Calu3 (cell line): ENCODE measurements around the gene METRN. TPM values are rescaled to one million over a fixed set of nuclear protein-coding genes. Genes with fewer than 3 reads are reported as not detected.

Source experiments
- BruUV-seq: library from RNA; stranded (reverse); fragments of 400-500 nt; replicated peaks from 2 replicates; lab custom pipeline; 2021; lab: Mats Ljungman, UMichigan
- CTCF ChIA-PET: fragments of 300-600 bp; sonication (Branson Sonifier 250); formaldehyde crosslinking; loops from one replicate; lab custom pipeline; 2022; ENCODE audit warnings: antibody characterized with exemption; lab: Charles Lee
- DNase-seq: peaks from one replicate; pipeline ENCODE4 v3.0.0; 2022
- H3K27ac Mint-ChIP-seq: one replicate; pipeline ENCODE4 v1.8.0; 2022; ENCODE audit warnings: mixed read lengths; ENCODE audit not compliant: unreplicated experiment
- H3K27me3 Mint-ChIP-seq: one replicate; pipeline ENCODE4 v1.8.0; 2022; ENCODE audit warnings: mixed read lengths; ENCODE audit not compliant: unreplicated experiment
- H3K36me3 Mint-ChIP-seq: one replicate; pipeline ENCODE4 v1.8.0; 2022; ENCODE audit warnings: mild to moderate bottlenecking, moderate library complexity, mixed read lengths; ENCODE audit not compliant: insufficient read depth, unreplicated experiment
- H3K4me1 Mint-ChIP-seq: one replicate; pipeline ENCODE4 v1.8.0; 2022; ENCODE audit warnings: mild to moderate bottlenecking, low read depth, mixed read lengths; ENCODE audit not compliant: unreplicated experiment
- H3K4me3 Mint-ChIP-seq: one replicate; pipeline ENCODE4 v1.8.0; 2022; ENCODE audit warnings: mild to moderate bottlenecking, low read depth, moderate library complexity, mixed read lengths; ENCODE audit not compliant: unreplicated experiment
- H3K9me3 Mint-ChIP-seq: one replicate; pipeline ENCODE4 v1.8.0; 2022; ENCODE audit warnings: low read depth, mixed read lengths; ENCODE audit not compliant: unreplicated experiment
- intact Hi-C: fragments of 100-400 bp; cut with micrococcal nuclease; formaldehyde crosslinking; loops from one replicate; pipeline ENCODE4 v1.10.0; 2022; ENCODE audit not compliant: unreplicated experiment
- total RNA-seq: library from RNA; stranded (reverse); gene quantifications from 2 replicates; pipeline ENCODE4 v1.2.3, GENCODE V29; 2022
- TF ChIP-seq, protein P1 (sequence below): fragments of 200-600 bp; IDR thresholded peaks from one replicate; pipeline ENCODE4 v1.8.0; 2022; ENCODE audit warnings: antibody characterized with exemption; ENCODE audit not compliant: unreplicated experiment

Gene METRN
- total RNA-seq, 1 experiment from 2014 or later = 51.7 TPM

DNA sequence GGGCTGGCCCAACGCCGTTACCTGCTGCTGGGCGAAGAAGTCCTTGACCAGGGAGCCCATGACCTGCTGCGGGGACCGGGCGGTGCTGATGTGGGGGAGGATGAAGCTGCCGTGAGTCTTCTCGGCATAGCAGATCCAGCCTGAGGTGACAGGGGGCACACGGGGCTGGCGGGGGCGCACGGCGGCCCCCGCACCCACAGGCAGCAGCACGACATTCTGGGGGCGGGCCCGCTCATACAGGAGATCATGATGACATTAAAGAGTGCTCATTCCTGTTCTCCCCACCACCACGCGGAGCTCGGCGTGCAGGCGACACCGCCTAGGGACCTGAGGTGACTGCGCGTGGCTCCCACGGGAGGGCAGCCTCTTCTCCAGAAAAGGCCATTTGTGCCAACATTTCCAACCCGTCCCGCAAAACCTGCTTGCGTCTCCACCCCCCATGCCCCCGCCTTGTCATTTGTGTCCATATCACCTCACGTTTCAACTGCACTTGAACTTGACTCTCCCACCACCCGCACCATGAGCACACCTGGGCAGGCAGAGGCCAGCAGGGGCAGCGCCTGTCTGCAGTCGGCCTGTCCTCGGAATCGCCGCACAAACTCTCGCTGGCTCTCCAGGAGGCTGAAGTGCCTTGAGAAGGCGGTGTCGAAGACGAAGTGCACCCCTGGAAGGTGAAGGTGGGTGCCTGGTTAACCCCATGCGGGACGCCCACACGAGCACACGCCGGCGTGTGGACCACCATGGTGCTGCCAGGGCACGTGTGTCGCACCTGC, 19.5 kb downstream of the METRN start:
- CTCF ChIA-PET = no interaction called here
- Mint-ChIP-seq H3K4me1 (no peaks in the 10 kb centered on the region), H3K4me3 (no peak overlapping the region), H3K27ac (no peak overlapping the region), H3K36me3 (peaks cover 63% of the 10 kb centered on the region), H3K27me3 (no peaks in the 10 kb centered on the region), H3K9me3 (no peaks in the 10 kb centered on the region)
- DNase-seq = no peak
- intact Hi-C loops = no loop called here
- TF ChIP-seq, protein P1, sequence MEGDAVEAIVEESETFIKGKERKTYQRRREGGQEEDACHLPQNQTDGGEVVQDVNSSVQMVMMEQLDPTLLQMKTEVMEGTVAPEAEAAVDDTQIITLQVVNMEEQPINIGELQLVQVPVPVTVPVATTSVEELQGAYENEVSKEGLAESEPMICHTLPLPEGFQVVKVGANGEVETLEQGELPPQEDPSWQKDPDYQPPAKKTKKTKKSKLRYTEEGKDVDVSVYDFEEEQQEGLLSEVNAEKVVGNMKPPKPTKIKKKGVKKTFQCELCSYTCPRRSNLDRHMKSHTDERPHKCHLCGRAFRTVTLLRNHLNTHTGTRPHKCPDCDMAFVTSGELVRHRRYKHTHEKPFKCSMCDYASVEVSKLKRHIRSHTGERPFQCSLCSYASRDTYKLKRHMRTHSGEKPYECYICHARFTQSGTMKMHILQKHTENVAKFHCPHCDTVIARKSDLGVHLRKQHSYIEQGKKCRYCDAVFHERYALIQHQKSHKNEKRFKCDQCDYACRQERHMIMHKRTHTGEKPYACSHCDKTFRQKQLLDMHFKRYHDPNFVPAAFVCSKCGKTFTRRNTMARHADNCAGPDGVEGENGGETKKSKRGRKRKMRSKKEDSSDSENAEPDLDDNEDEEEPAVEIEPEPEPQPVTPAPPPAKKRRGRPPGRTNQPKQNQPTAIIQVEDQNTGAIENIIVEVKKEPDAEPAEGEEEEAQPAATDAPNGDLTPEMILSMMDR = no peak
- no TSS peak for BruUV-seq

DNA sequence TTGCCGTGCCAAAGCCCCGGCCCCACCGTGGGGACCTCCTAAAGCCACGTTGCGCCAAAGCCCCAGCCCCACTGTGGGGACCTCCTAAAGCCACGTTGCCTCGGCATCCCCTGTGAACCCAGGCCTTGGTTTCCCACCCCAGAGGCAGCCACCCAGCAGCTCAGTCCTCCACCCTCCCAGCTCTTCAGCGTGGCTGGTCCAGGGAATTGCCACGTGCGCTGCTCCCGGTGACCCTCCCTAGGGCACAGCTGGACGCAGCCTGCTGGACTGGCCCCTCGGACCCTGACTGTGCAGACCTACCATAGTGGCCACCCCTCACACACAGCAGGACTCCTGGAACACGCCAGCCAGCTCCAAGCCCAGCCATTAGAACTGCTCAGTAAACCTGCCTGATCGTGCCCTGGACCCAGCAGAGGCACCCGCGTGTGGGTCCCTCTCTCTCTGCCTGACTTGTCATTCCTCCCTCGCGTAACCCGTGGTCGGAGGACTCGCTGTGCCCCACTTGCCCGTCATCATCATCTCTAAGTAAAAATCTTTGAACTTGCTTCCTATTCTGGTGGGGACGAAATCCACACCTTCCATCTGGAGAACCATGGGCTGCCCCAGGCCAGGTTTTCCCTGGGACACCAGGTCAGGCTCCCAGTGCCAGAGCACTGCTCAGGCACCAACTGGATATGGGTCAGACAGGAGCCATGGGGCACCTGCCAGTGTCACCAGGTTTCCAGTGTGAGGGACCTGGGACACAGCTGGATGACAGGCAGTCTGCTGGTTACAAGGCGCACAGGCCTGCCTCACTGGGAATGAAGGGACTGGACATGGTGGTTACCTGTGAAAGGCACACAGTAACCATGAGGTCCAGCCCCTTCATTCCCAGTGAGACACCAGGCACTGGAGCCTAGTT, 20.3 kb downstream of the METRN start:
- TF ChIP-seq, protein P1 = no peak
- no peaks in the 10 kb centered on the region for H3K4me1 Mint-ChIP-seq
- intact Hi-C loops = no loop called here
- no peak overlapping the region for H3K4me3 Mint-ChIP-seq
- CTCF ChIA-PET = interaction anchor here (1.2 kb wide), 1 partner anchor 14 kb away, joined by 5 read pairs; the partner anchor contains the start of gene ANTKMT
- peaks cover 65% of the 10 kb centered on the region for H3K36me3 Mint-ChIP-seq
- H3K27me3 Mint-ChIP-seq = no peaks in the 10 kb centered on the region
- no peak for DNase-seq
- no peak overlapping the region for H3K27ac Mint-ChIP-seq
- H3K9me3 Mint-ChIP-seq = no peaks in the 10 kb centered on the region
- BruUV-seq = no TSS peak

DNA sequence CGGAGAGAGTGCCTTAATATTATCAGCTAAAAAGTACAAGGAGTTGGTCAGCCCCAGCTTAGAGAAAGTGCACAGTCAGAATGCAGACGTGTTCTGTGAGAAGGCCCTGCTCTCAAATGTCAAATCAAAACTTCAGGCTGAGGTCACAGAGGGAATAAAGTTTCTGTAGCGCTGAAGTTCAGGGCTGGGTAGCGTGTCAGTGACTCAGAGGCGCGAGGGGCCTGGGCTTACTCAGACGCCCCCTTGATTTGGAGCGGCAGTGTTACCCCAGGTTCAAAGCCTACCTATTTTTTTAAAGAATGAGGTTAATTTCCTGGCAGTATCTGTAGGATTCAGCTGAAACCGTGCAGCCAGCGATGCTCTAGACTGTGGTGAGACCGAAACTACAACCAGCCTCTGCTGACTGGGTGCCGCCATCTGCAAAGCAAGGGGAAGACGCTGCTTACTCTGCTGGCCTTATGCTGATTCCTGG, 21.1 kb downstream of the METRN start:
- Mint-ChIP-seq H3K27me3 (no peaks in the 10 kb centered on the region), H3K9me3 (no peaks in the 10 kb centered on the region), H3K4me3 (no peak overlapping the region), H3K36me3 (peaks cover 67% of the 10 kb centered on the region), H3K27ac (no peak overlapping the region), H3K4me1 (no peaks in the 10 kb centered on the region)
- no peak for DNase-seq
- CTCF ChIA-PET = interaction anchor here (1.2 kb wide), 1 partner anchor 15 kb away, joined by 5 read pairs; the partner anchor contains the start of gene ANTKMT
- no TSS peak for BruUV-seq
- intact Hi-C loops = no loop called here
- TF ChIP-seq, protein P1 = no peak

DNA sequence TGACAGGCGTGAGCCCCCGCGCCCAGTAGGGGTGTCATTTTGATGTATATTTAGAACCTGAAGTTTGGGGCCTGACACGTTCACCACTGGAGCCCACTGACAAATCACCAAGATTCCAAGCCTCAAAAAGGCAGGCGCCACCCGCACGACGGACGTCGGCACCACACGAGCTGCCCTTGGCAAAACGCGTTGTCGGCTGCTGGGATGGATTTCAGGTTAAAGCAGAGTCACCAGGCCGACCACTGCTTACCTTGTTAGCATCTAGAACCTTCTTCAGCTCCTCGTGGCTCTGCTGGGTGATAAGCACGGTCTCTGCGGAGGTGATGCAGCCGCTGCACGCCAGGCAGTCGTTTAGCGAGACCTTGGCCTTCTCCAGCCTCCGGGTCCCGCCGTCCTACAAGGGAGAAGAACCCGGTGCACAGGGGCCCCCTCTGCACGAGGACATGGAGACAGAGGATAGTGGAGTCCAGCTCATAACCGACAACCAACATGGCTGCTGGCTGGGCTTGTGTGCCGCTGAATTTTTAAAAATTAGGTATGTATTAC, 22.1 kb downstream of the METRN start:
- no peak overlapping the region for H3K27ac Mint-ChIP-seq
- no TSS peak for BruUV-seq
- CTCF ChIA-PET = interaction anchor here (0.6 to 1.5 kb wide), 2 partner anchors 15 to 24 kb away, joined by 4 read pairs; no protein-coding TSS in a partner anchor
- H3K4me1 Mint-ChIP-seq = no peaks in the 10 kb centered on the region
- no peak overlapping the region for H3K4me3 Mint-ChIP-seq
- H3K27me3 Mint-ChIP-seq = no peaks in the 10 kb centered on the region
- intact Hi-C loops = no loop called here
- TF ChIP-seq, protein P1 = no peak
- DNase-seq = no peak
- peaks cover 76% of the 10 kb centered on the region for H3K36me3 Mint-ChIP-seq
- H3K9me3 Mint-ChIP-seq = no peaks in the 10 kb centered on the region
